Vagina (tissue), 2 donors: ENCODE measurements around the gene ARID4A. TPM values are rescaled to one million over a fixed set of nuclear protein-coding genes. Genes with fewer than 3 reads are reported as not detected.
"Not testable (repeated sequence)": the region's sequence is repeated elsewhere in the genome, so short reads cannot be mapped to it uniquely, and the experiment has no call there.

Source experiments
- DNase-seq, 2 donors: peaks; one replicate each; pipeline ENCODE4 v3.0.0-alpha.2; 2017; ENCODE audit errors: extremely low spot score in 2 of 2
- H3K27ac ChIP-seq: fragments of 200-600 bp; sonication (generic); one replicate; pipeline ENCODE4 v1.5.1; 2019
- H3K27me3 ChIP-seq: fragments of 200-600 bp; sonication (generic); one replicate; pipeline ENCODE4 v1.5.1; 2019
- H3K36me3 ChIP-seq, 2 donors: fragments of 200-600 bp; sonication (generic); one replicate each; pipeline ENCODE4 v1.5.1; 2017 to 2019
- H3K4me1 ChIP-seq: fragments of 200-600 bp; sonication (generic); one replicate; pipeline ENCODE4 v1.5.1; 2019
- H3K4me3 ChIP-seq, 2 donors: fragments of 200-600 bp; sonication (generic); 1 replicate in 1 of 2; 2 replicates in 1 of 2; pipeline ENCODE4 v1.5.1; 2016 to 2019
- H3K9me3 ChIP-seq: fragments of 200-600 bp; sonication (generic); one replicate; pipeline ENCODE4 v1.5.1; 2019
- CTCF ChIP-seq, 3 experiments: fragments of 450-650 bp in 2 of 3; fragments of 200-600 bp in 1 of 3; sonication (generic) in 1 of 3; IDR thresholded peaks; one replicate each; pipeline ENCODE4 v1.5.1; 2017 to 2019; ENCODE audit warnings: antibody characterized with exemption in 3 of 3, mild to moderate bottlenecking in 2 of 3, moderate library complexity in 2 of 3
- POLR2A ChIP-seq, 2 donors: fragments of 450-650 bp; IDR thresholded peaks; one replicate each; pipeline ENCODE4 v1.6.1; 2017; ENCODE audit warnings: antibody characterized with exemption in 2 of 2, mild to moderate bottlenecking in 2 of 2, moderate library complexity in 2 of 2
- POLR2AphosphoS5 ChIP-seq, 2 donors: sonication (generic); formaldehyde crosslinking; IDR thresholded peaks; one replicate each; pipeline ENCODE4 v1.9.0; 2017; ENCODE audit warnings: antibody characterized with exemption in 2 of 2, mild to moderate bottlenecking in 2 of 2, low read depth in 1 of 2; ENCODE audit not compliant: insufficient read depth in 1 of 2
- intact Hi-C: fragments of 100-400 bp; cut with DNase I; formaldehyde crosslinking; loops from one replicate; pipeline ENCODE4 v1.15.1; 2023
- total RNA-seq: library from RNA; depleted of rRNA; stranded (reverse); fragments of >200 nt; gene quantifications from one replicate; pipeline ENCODE4 v1.2.3, GENCODE V29; 2016

Gene ARID4A
- total RNA-seq, 1 donor from 2014 or later = 20.6 TPM

GRCh38 chr14:58341152-58341748 is 42.9 kb downstream of the ARID4A start:
- Histone ChIP-seq H3K4me1 (no peaks in the 10 kb centered on the region), H3K27me3 (no peaks in the 10 kb centered on the region), H3K27ac (no peak overlapping the region), H3K9me3 (no peaks in the 10 kb centered on the region), H3K36me3 (peaks cover 2 to 36% of the 10 kb centered on the region in 2 donors), H3K4me3 (no peak overlapping the region)
- intact Hi-C loops = no loop called here
- no peak for DNase-seq
- TF ChIP-seq CTCF (IDR thresholded peaks at IDR 0.05) = no peak
- no peak for TF ChIP-seq POLR2A (IDR thresholded peaks at IDR 0.05)
- no peak for TF ChIP-seq POLR2AphosphoS5 (IDR thresholded peaks at IDR 0.05; ENCODE audit: insufficient read depth in 1 of 2, low read depth in 1 of 2)

GRCh38 chr14:58343535-58343934 is 45.2 kb downstream of the ARID4A start:
- intact Hi-C loops, H3K9me3 ChIP-seq, H3K27ac ChIP-seq, DNase-seq, H3K4me1 ChIP-seq, H3K27me3 ChIP-seq, H3K4me3 ChIP-seq: not testable (repeated sequence)
- H3K36me3 ChIP-seq = peaks cover 3 to 45% of the 10 kb centered on the region in 2 donors

GRCh38 chr14:58353516-58354299 is 55.4 kb downstream of the ARID4A start:
- Histone ChIP-seq H3K4me1 (peaks cover 17% of the 10 kb centered on the region), H3K36me3 (peaks cover 0 to 25% of the 10 kb centered on the region in 2 donors), H3K9me3 (no peaks in the 10 kb centered on the region), H3K27me3 (no peaks in the 10 kb centered on the region), H3K4me3 (peak overlapping the region in 1 of 2 donors; percentile 3), H3K27ac (peak overlapping the region; percentile 4)
- DNase-seq = no peak
- TF ChIP-seq POLR2AphosphoS5 (IDR thresholded peaks at IDR 0.05; ENCODE audit: insufficient read depth in 1 of 2, low read depth in 1 of 2) = no peak
- no peak for TF ChIP-seq CTCF (IDR thresholded peaks at IDR 0.05)
- TF ChIP-seq POLR2A (IDR thresholded peaks at IDR 0.05) = no peak
- intact Hi-C loops = no loop called here

GRCh38 chr14:58354808-58355207 is 56.5 kb downstream of the ARID4A start:
- Histone ChIP-seq H3K36me3 (peaks cover 0 to 20% of the 10 kb centered on the region in 2 donors), H3K4me3 (no peak overlapping the region), H3K9me3 (no peaks in the 10 kb centered on the region), H3K27me3 (no peaks in the 10 kb centered on the region), H3K27ac (no peak overlapping the region), H3K4me1 (peaks cover 17% of the 10 kb centered on the region)
- TF ChIP-seq CTCF (IDR thresholded peaks at IDR 0.05) (no peak), POLR2AphosphoS5 (IDR thresholded peaks at IDR 0.05; ENCODE audit: insufficient read depth in 1 of 2, low read depth in 1 of 2) (no peak), POLR2A (IDR thresholded peaks at IDR 0.05) (no peak)
- intact Hi-C loops = no loop called here
- no peak for DNase-seq

GRCh38 chr14:58356268-58356667 is 57.9 kb downstream of the ARID4A start:
- intact Hi-C loops = no loop called here
- Histone ChIP-seq H3K36me3 (peaks cover 0 to 25% of the 10 kb centered on the region in 2 donors), H3K27ac (no peak overlapping the region), H3K4me1 (peaks cover 17% of the 10 kb centered on the region), H3K27me3 (no peaks in the 10 kb centered on the region), H3K9me3 (no peaks in the 10 kb centered on the region), H3K4me3 (no peak overlapping the region)
- DNase-seq = no peak
- TF ChIP-seq POLR2A (IDR thresholded peaks at IDR 0.05) (no peak), CTCF (IDR thresholded peaks at IDR 0.05) (no peak), POLR2AphosphoS5 (IDR thresholded peaks at IDR 0.05; ENCODE audit: insufficient read depth in 1 of 2, low read depth in 1 of 2) (no peak)

GRCh38 chr14:58362272-58362671 is 63.9 kb downstream of the ARID4A start:
- H3K27ac ChIP-seq, H3K4me3 ChIP-seq, H3K9me3 ChIP-seq, DNase-seq, intact Hi-C loops, H3K4me1 ChIP-seq, H3K27me3 ChIP-seq: not testable (repeated sequence)
- H3K36me3 ChIP-seq = peaks cover 0 to 51% of the 10 kb centered on the region in 2 donors
